ENCODE data around the gene CFP.

CFP gene

GRCh38 chrX:47573341-47574075 is 56.2 kb downstream of the CFP start:
- DNase-seq = no peak
